A204.1 (cell line): Measurements from ENCODE around the gene PITPNB.

Experiments
- FAIRE-seq: peaks from 2 replicates; lab custom pipeline; 2012; peaks lifted over from hg19 to GRCh38; lab: Jason Lieb, UNC

PITPNB gene

DNA sequence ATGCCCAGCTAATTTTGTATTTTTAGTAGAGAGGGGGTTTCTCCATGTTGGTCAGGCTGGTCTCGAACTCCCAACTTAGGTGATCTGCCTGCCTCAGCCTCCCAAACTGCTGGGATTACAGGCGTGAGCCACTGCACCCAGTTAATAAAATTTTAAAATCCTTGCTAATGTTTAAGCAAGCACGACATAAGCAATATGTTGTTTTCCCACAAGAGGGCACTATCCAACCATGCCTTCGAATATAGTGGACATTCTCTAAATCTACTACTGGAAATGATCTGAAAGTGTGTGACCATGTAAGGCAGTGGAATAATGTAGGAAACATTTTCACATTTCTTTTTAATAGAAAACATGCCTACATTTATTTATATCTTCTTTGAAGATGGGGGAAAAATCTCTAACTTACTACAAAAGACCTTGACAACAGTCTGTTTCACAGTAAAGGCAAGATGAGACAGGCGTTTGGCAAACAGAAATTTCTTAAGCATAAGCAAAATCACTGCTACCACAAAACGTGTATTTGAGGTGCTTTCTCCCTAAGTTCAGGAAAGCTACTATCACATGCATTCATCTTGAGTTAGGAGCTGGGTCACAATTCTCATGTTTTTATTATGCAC lies 38.2 kb downstream of the PITPNB start:
- peak; percentile 92 for FAIRE-seq

- FAIRE-seq, result peak; percentile 72
These were observed 39.1 kb downstream of the PITPNB start for GRCh38 chr22:27879923-27880322.

GRCh38 chr22:27878541-27878940 lies 40.5 kb downstream of the PITPNB start:
- FAIRE-seq, result no peak

- FAIRE-seq, result no peak
These were observed 41.6 kb downstream of the PITPNB start for GRCh38 chr22:27877501-27877900.

DNA sequence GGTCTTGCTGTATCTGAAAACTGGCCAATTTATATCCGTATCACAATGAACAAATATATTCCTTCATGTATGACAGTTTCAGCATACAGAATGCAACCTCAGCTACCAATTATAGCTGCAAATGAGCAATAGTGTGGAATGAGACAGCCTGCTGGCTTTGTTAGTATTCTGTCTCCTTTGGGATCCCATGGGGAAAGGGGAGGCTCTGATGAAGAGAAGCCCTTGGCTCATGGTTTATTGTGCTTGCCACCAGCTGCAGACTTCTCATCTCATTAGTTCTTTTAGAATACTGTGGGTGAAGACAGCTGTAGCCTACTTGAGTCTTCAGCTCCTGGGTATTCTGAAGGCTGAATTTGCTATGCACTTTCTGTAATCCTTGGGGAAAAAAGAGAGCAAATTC lies 42.4 kb downstream of the PITPNB start:
- FAIRE-seq, result no peak

DNA sequence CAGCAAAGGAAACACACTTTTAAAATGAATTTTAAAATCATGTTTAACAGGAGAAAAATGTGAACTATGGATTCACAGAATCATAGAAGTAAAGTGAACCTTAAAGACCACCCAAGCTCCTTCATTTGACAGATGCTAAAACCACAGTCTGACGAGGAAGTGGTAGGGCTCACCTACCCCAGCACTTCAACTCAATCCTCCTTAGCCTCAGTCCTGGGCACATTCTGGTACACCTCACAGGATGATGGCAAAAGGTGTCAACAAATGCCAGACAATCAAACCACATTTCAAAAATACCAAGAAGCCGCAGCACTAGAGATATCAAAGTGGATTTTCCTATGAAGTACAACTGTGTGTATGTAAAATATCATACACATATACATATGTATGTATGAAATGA lies 43.1 kb downstream of the PITPNB start:
- FAIRE-seq, result no peak

DNA sequence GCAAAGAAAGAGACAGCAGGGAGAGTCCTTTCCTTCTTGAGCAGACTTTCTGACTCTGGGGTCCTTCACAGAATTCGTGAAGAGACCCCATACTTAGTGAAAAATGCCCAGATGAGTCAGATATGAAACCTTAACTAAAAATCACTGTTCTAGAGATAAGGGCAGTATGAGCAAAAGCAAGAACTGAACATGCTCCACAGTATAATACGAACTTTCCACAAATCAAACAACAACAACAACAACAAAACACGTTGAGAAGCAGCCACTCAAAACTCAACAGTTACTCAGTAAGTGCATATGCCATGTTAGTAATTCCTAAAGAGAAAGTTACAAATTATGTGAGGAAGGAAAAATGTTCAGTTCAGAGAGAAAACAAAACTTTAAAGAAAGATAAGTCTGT lies 44.3 kb downstream of the PITPNB start:
- no peak for FAIRE-seq

- FAIRE-seq, result no peak
These were observed 44.9 kb downstream of the PITPNB start for GRCh38 chr22:27874185-27874584.

DNA sequence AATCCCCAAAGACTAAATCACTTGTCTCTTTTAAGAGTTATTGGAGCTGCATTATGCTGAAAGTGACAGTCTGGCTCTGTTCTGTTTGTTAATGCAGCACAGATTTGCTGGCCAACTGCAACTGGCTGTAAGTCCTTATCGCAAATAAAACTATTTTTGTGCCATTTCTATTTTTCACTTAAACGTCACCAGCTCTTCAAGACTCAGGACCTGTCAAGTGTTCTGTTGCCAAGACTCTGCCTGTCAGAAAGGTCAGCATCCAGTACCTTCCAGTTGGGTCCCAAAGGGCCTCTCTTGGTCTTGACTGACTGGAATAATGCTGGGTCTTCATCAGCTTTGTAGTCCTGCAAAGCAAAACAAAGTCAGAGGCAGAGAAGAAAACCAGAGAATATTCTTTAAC lies 45.6 kb downstream of the PITPNB start:
- no peak for FAIRE-seq

- no peak for FAIRE-seq
These were observed 46.6 kb downstream of the PITPNB start for GRCh38 chr22:27872488-27872887.

DNA sequence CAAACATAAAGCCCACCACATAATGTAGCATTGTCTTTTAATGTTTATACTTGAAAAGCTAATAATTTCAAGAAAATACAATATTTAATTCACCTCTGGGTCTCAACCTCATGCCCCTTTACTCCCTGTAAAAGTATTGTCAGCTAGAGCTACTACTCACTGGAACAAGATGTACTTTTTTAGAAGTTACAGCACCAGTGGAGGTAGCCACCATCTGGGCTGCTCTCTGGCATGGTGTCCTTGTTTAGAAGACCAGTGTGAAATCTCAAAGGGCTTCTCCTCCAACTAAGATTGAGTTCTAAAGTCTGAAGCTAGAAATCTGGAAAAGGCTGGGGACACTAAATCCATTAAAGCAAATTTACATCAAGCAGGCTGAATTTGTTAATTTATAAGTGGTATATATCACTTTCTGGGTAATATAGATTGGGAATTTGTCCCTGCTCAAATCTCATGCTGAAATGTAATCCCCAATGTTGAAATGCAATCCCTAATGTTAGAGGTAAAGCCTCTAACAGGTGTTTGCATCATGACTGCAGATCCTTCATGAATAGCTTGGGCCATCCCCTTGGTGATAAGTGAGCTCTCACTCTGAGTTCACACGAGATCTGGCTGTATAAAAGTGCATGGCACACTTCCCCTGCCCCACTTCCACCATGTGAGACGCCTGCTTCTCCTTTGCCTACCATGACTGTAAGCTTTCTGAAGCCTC lies 47.6 kb downstream of the PITPNB start:
- no peak for FAIRE-seq

DNA sequence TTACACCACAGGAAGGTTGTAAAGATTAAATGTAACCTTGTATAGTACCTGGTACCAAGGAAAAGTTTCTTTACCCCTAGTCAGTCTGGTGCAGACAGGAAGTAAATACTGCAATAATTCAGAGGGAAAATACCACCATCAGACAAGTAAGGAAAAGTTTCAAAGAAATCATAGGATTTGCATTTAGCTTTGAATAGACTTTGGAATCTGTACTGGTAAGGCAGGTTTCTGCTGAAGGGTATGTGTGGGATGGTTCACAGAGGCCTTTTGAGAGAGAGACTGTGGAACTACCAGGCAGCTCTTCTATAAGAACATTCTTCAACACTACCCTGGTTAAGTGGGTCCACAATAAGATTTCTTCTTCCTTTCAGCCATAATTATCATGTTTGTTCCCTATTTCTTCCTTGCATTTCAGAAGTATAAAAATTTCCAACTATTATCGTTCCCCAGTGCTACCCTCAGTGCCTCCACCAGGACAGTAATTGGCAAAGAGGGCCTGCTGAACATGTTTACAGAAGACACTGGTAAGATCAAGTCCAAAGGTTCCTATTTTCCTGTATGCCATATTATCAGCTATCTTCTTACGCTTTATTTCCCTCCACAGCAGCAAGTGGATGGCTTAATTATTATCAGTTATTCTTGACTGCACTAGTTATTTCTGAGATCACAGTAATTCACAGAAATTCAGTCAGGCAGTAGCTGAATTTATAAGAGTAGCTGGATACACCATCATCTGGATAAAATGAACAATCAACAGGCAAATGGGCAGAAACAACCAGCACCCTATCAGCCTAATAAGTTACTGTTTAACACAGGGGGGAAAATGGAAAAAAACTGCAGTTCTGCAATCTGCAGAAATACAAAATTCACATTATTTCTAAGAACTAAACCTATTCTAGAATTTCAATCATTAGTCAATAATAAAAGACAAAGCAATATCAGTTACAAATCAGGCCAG lies 48.5 kb downstream of the PITPNB start:
- FAIRE-seq, result no peak

- no peak for FAIRE-seq
These were observed 50.2 kb downstream of the PITPNB start for GRCh38 chr22:27868732-27869282.

GRCh38 chr22:27867953-27868731 lies 50.9 kb downstream of the PITPNB start:
- FAIRE-seq, result no peak

GRCh38 chr22:27867085-27867952 lies 51.7 kb downstream of the PITPNB start:
- no peak for FAIRE-seq

- FAIRE-seq, result peak; percentile 88
These were observed 52.6 kb downstream of the PITPNB start for GRCh38 chr22:27866135-27867084.

GRCh38 chr22:27865496-27865895 lies 53.6 kb downstream of the PITPNB start:
- FAIRE-seq, result no peak

DNA sequence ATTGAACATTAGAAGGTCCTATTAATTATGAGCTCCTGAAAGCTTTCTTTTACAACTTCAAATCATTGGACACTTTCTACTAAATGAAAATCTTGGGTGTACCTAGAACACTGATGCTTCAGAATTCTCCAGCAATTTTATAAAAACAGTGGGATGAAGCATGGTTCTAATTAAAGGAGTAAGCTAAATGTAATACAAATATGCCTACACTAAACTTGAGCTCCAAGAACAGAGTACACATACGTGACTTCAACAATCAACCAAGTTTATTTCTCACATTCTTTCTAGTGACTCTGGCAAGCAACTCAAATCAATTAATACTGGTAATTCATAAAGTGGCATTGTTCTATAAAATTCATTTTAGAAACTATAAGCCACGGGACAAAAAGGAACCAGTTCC lies 55.5 kb downstream of the PITPNB start:
- no peak for FAIRE-seq

- FAIRE-seq, result no peak
These were observed 56.1 kb downstream of the PITPNB start for GRCh38 chr22:27863001-27863400.

DNA sequence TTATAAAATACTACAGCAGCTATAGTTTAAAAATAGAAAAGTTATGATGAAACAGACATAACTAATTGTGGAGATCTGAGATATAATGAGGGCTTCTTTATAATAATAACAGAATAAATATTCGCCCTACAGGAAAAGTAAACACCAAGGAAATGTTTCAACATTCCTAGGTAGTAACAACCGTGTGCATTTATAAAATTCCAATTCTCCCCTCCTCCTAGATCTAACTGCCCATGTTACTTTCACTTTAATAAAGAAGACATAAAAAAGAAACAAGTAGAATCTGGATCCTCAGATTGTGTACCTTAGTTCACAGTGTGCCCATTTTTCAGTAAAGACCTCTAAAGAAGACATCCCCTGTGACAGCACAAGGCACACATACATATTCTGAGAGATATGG lies 59.7 kb downstream of the PITPNB start:
- no peak for FAIRE-seq
